ENCODE data around the gene DGKI.

- TF ChIP-seq CTCF (conservative IDR thresholded peaks at IDR 0.05; ENCODE audit: low read depth in 2 of 2) (no peak), EZH2phosphoT487 (IDR thresholded peaks at IDR 0.05; ENCODE audit: unreplicated experiment) (no peak), POLR2AphosphoS5 (IDR thresholded peaks at IDR 0.05; ENCODE audit: low read depth) (no peak), CREB1 (CRISPR knock-in tag; IDR thresholded peaks at IDR 0.05; ENCODE audit: low read depth) (no peak), REST (IDR thresholded peaks at IDR 0.05; ENCODE audit: unreplicated experiment) (no peak), EZH2 (IDR thresholded peaks at IDR 0.05; ENCODE audit: low read depth, unreplicated experiment) (no peak), ZNF114 (CRISPR knock-in tag; IDR thresholded peaks at IDR 0.05) (no peak), ZNF331 (CRISPR knock-in tag; IDR thresholded peaks at IDR 0.05; ENCODE audit: low read depth) (no peak), NANOG (IDR thresholded peaks at IDR 0.05; ENCODE audit: borderline replicate concordance) (no peak), STAT1 (IDR thresholded peaks at IDR 0.05; ENCODE audit: unreplicated experiment) (no peak), JUNB (IDR thresholded peaks at IDR 0.05; ENCODE audit: unreplicated experiment) (no peak), ZNF462 (CRISPR knock-in tag; IDR thresholded peaks at IDR 0.05) (no peak), ETS1 (IDR thresholded peaks at IDR 0.05) (no peak)
These were observed 151.3 kb downstream of the DGKI start for GRCh38 chr7:137695494-137695893.

All from GM23338 (cell line).